Measurements from ENCODE around the gene TCEAL4.

The TCEAL4 gene

GRCh38 chrX:103540145-103540544 lies 45.2 kb upstream of the TCEAL4 start:
- no peak for TF ChIP-seq CTCF (conservative IDR thresholded peaks at IDR 0.05; ENCODE audit: low read length)
- no peak for TF ChIP-seq EZH2phosphoT487 (IDR thresholded peaks at IDR 0.05; ENCODE audit: borderline replicate concordance)
- no peak overlapping the region for H3K9ac ChIP-seq (ENCODE audit: low read depth, low read length, poor library complexity, severe bottlenecking)
- H2AFZ ChIP-seq (ENCODE audit: low read length), result no peak overlapping the region
- H3K4me1 ChIP-seq (ENCODE audit: insufficient read depth, low read length, poor library complexity, severe bottlenecking), result no peaks in the 10 kb centered on the region
- H3F3A ChIP-seq (ENCODE audit: low read depth), result no peaks in the 10 kb centered on the region
- no peaks in the 10 kb centered on the region for H3K9me3 ChIP-seq (ENCODE audit: insufficient read depth, low read depth, low read length)
- no peak overlapping the region for H3K4me2 ChIP-seq (ENCODE audit: low read depth, low read length, poor library complexity, severe bottlenecking)
- no peak overlapping the region for H3K4me3 ChIP-seq (ENCODE audit: low read length, poor library complexity, severe bottlenecking)
- H3K36me3 ChIP-seq (ENCODE audit: insufficient read depth, low read length), result no peaks in the 10 kb centered on the region
- no peaks in the 10 kb centered on the region for H3K27me3 ChIP-seq (ENCODE audit: insufficient read depth, low read length, poor library complexity, severe bottlenecking)
- H4K20me1 ChIP-seq (ENCODE audit: insufficient read depth, low read length, poor library complexity, severe bottlenecking), result no peaks in the 10 kb centered on the region
- H3K9me2 ChIP-seq (replicated peaks; ENCODE audit: low read depth, low read length), result no peaks in the 10 kb centered on the region
- no peaks in the 10 kb centered on the region for H3K79me2 ChIP-seq (ENCODE audit: insufficient read depth, low read length)

- TF ChIP-seq CTCF (conservative IDR thresholded peaks at IDR 0.05; ENCODE audit: low read length) (no peak), EZH2phosphoT487 (IDR thresholded peaks at IDR 0.05; ENCODE audit: borderline replicate concordance) (no peak)
- no peaks in the 10 kb centered on the region for H4K20me1 ChIP-seq (ENCODE audit: insufficient read depth, low read length, poor library complexity, severe bottlenecking)
- H3K4me1 ChIP-seq (ENCODE audit: insufficient read depth, low read length, poor library complexity, severe bottlenecking), result no peaks in the 10 kb centered on the region
- no peaks in the 10 kb centered on the region for H3K9me3 ChIP-seq (ENCODE audit: insufficient read depth, low read depth, low read length)
- H3K79me2 ChIP-seq (ENCODE audit: insufficient read depth, low read length), result no peaks in the 10 kb centered on the region
- no peak overlapping the region for H2AFZ ChIP-seq (ENCODE audit: low read length)
- H3K27me3 ChIP-seq (ENCODE audit: insufficient read depth, low read length, poor library complexity, severe bottlenecking), result no peaks in the 10 kb centered on the region
- no peak overlapping the region for H3K4me3 ChIP-seq (ENCODE audit: low read length, poor library complexity, severe bottlenecking)
- H3F3A ChIP-seq (ENCODE audit: low read depth), result no peaks in the 10 kb centered on the region
- no peaks in the 10 kb centered on the region for H3K36me3 ChIP-seq (ENCODE audit: insufficient read depth, low read length)
- H3K9ac ChIP-seq (ENCODE audit: low read depth, low read length, poor library complexity, severe bottlenecking), result no peak overlapping the region
- no peak overlapping the region for H3K4me2 ChIP-seq (ENCODE audit: low read depth, low read length, poor library complexity, severe bottlenecking)
- no peaks in the 10 kb centered on the region for H3K9me2 ChIP-seq (replicated peaks; ENCODE audit: low read depth, low read length)
Measured at GRCh38 chrX:103549916-103550315, 35.4 kb upstream of the TCEAL4 start.

- Histone ChIP-seq H3K27me3 (ENCODE audit: insufficient read depth, low read length, poor library complexity, severe bottlenecking) (no peaks in the 10 kb centered on the region), H2AFZ (ENCODE audit: low read length) (no peak overlapping the region), H3K4me1 (ENCODE audit: insufficient read depth, low read length, poor library complexity, severe bottlenecking) (no peaks in the 10 kb centered on the region), H3K4me3 (ENCODE audit: low read length, poor library complexity, severe bottlenecking) (no peak overlapping the region), H3K79me2 (ENCODE audit: insufficient read depth, low read length) (no peaks in the 10 kb centered on the region), H3K9me2 (replicated peaks; ENCODE audit: low read depth, low read length) (no peaks in the 10 kb centered on the region), H3K9ac (ENCODE audit: low read depth, low read length, poor library complexity, severe bottlenecking) (no peak overlapping the region), H3K9me3 (ENCODE audit: insufficient read depth, low read depth, low read length) (no peaks in the 10 kb centered on the region), H4K20me1 (ENCODE audit: insufficient read depth, low read length, poor library complexity, severe bottlenecking) (no peaks in the 10 kb centered on the region), H3K4me2 (ENCODE audit: low read depth, low read length, poor library complexity, severe bottlenecking) (no peak overlapping the region), H3K36me3 (ENCODE audit: insufficient read depth, low read length) (no peaks in the 10 kb centered on the region), H3F3A (ENCODE audit: low read depth) (no peaks in the 10 kb centered on the region)
- TF ChIP-seq CTCF (conservative IDR thresholded peaks at IDR 0.05; ENCODE audit: low read length) (no peak), EZH2phosphoT487 (IDR thresholded peaks at IDR 0.05; ENCODE audit: borderline replicate concordance) (no peak)
Measured at GRCh38 chrX:103550415-103551051, 34.8 kb upstream of the TCEAL4 start.

All from Loucy (cell line).